K562 (cell line): ENCODE measurements around the gene SOX6. TPM values are rescaled to one million over a fixed set of nuclear protein-coding genes. Genes with fewer than 3 reads are reported as not detected.

Experiments used
- ATAC-seq: fragments of 200-7000 bp; cut with Tn5 transposase; 3 replicates; pipeline ENCODE4 v1.9.1; 2020; ENCODE audit warnings: moderate library complexity
- BruUV-seq: library from RNA; stranded (reverse); fragments of 400-500 nt; replicated peaks from 2 replicates; lab custom pipeline; 2021; lab: Mats Ljungman, UMichigan
- CTCF ChIA-PET: fragments of 300-600 bp; formaldehyde crosslinking; extraction: SDS; loops from one replicate; lab custom pipeline; 2021; ENCODE audit warnings: low intra/inter-chr PET ratio; lab: Yijun Ruan, JAX
- POLR2A ChIA-PET: fragments of 300-600, 350-650 bp; sonication (Branson Sonifier 250); formaldehyde crosslinking; extraction: SDS; loops from one replicate; lab custom pipeline; 2021; ENCODE audit warnings: antibody characterized with exemption, inconsistent platforms; lab: Yijun Ruan, JAX
- DNase-seq, 4 experiments: peaks; one replicate each; pipeline versions ENCODE4 v3.0.0 to v3.0.0-alpha.2; 2011 to 2018; ENCODE audit warnings: low spot score in 3 of 4, mixed read lengths in 3 of 4; ENCODE audit errors: extremely low read depth in 1 of 4
- FAIRE-seq: peaks from 2 replicates; lab custom pipeline; 2011; peaks lifted over from hg19 to GRCh38; lab: Jason Lieb, UNC
- H2AFZ ChIP-seq: 2 replicates; pipeline ENCODE4 v1.6.0; 2011; ENCODE audit warnings: low read depth, low read length, control low read depth, inconsistent platforms
- H3K27ac ChIP-seq: fragments of 200-600 bp; 3 replicates; pipeline ENCODE4 v1.8.0; 2011; ENCODE audit warnings: low read depth, mild to moderate bottlenecking, control low read depth, inconsistent platforms, low read length, moderate library complexity, mixed read lengths; ENCODE audit errors: extremely low read depth
- H3K27me3 ChIP-seq, 2 experiments: fragments of 300-600 bp in 1 of 2; 2 replicates in 1 of 2; 3 replicates in 1 of 2; pipeline versions ENCODE4 v1.6.0 to v1.8.0; 2011; ENCODE audit warnings: inconsistent platforms in 2 of 2, low read length in 2 of 2, mild to moderate bottlenecking in 1 of 2, mixed read lengths in 1 of 2, moderate library complexity in 1 of 2; ENCODE audit not compliant: control insufficient read depth in 2 of 2, insufficient read depth in 2 of 2
- H3K36me3 ChIP-seq: fragments of 300-600 bp; 3 replicates; pipeline ENCODE4 v1.8.0; 2011; ENCODE audit warnings: mild to moderate bottlenecking, low read length, inconsistent platforms; ENCODE audit not compliant: control insufficient read depth, insufficient read depth
- H3K4me1 ChIP-seq, 2 experiments: fragments of 200-600 bp in 1 of 2; replicated peaks in 1 of 2; 2 replicates in 1 of 2; 3 replicates in 1 of 2; pipeline versions ENCODE4 v1.5.1 to v1.8.0; 2011; ENCODE audit warnings: inconsistent platforms in 2 of 2, low read length in 2 of 2, mild to moderate bottlenecking in 1 of 2, mixed read lengths in 1 of 2, moderate library complexity in 1 of 2; ENCODE audit not compliant: control insufficient read depth in 2 of 2, insufficient read depth in 2 of 2
- H3K4me2 ChIP-seq: 2 replicates; pipeline ENCODE4 v1.6.1; 2011; ENCODE audit warnings: low read length, control low read depth, inconsistent platforms, mixed read lengths; ENCODE audit not compliant: insufficient read depth
- H3K4me3 ChIP-seq: fragments of 200-600 bp; sonication (generic), shearing (Covaris generic); 2 replicates; pipeline ENCODE4 v1.5.1; 2016; ENCODE audit warnings: control low read depth, inconsistent platforms
- H3K79me2 ChIP-seq: fragments of 200-600 bp; 3 replicates; pipeline ENCODE4 v1.8.0; 2011; ENCODE audit warnings: low read length, inconsistent platforms; ENCODE audit not compliant: control insufficient read depth, insufficient read depth
- H3K9ac ChIP-seq, 2 experiments: 2 replicates each; pipeline versions ENCODE4 v1.6.0 to v1.6.1; 2011; ENCODE audit warnings: low read depth in 2 of 2, low read length in 2 of 2, control low read depth in 1 of 2, inconsistent platforms in 1 of 2, mild to moderate bottlenecking in 1 of 2, mixed read lengths in 1 of 2; ENCODE audit not compliant: insufficient read depth in 1 of 2
- H3K9me1 ChIP-seq: one replicate; pipeline ENCODE4 v1.6.0; 2011; ENCODE audit warnings: inconsistent platforms, mild to moderate bottlenecking, low read length, moderate library complexity; ENCODE audit not compliant: control insufficient read depth, insufficient read depth
- H3K9me3 ChIP-seq: replicated peaks from 2 replicates; pipeline ENCODE4 v1.5.1; 2011; ENCODE audit warnings: low read depth, low read length, inconsistent platforms; ENCODE audit not compliant: control insufficient read depth, insufficient read depth
- H4K20me1 ChIP-seq: replicated peaks from 2 replicates; pipeline ENCODE4 v1.6.1; 2011; ENCODE audit warnings: low read length, inconsistent platforms, mixed read lengths; ENCODE audit not compliant: control insufficient read depth, insufficient read depth
- CHD2 ChIP-seq: IDR thresholded peaks from 2 replicates; pipeline ENCODE4 v1.6.1; 2011; ENCODE audit warnings: low read depth, low read length
- E2F5 ChIP-seq: sonication (generic); formaldehyde crosslinking; IDR thresholded peaks from 2 replicates; pipeline ENCODE4 v1.8.0; 2022; ENCODE audit warnings: mild to moderate bottlenecking, missing genetic modification reagents
- ETV6 ChIP-seq, 3 experiments: fragments of 150-350 bp in 1 of 3; sonication (generic) in 1 of 3; formaldehyde crosslinking in 1 of 3; IDR thresholded peaks; 2 replicates each; pipeline versions ENCODE4 v1.6.1 to v1.8.0; 2014 to 2022; ENCODE audit warnings: borderline replicate concordance in 2 of 3, low read depth in 2 of 3, antibody characterized with exemption in 1 of 3, low read length in 1 of 3, mild to moderate bottlenecking in 1 of 3, missing genetic modification reagents in 1 of 3
- HNRNPUL1 ChIP-seq: fragments of 200-400 bp; formaldehyde crosslinking; IDR thresholded peaks from 2 replicates; pipeline ENCODE4 v1.6.1; 2017; ENCODE audit warnings: low read length
- LEF1 ChIP-seq: fragments of 450-650 bp; IDR thresholded peaks from 2 replicates; pipeline ENCODE4 v1.6.1; 2016; ENCODE audit warnings: mild to moderate bottlenecking
- MEF2A ChIP-seq: IDR thresholded peaks from 2 replicates; pipeline ENCODE4 v1.6.1; 2011; ENCODE audit warnings: low read depth, mild to moderate bottlenecking, low read length, moderate library complexity; ENCODE audit not compliant: control insufficient read depth
- TRIM28 ChIP-seq: fragments of 450-650 bp; IDR thresholded peaks from 2 replicates; pipeline ENCODE4 v1.6.1; 2017
- ZNF140 ChIP-seq: fragments of 250-450 bp; sonication (Bioruptor Pico); IDR thresholded peaks from 2 replicates; pipeline ENCODE4 v1.8.0; 2021; ENCODE audit warnings: moderate library complexity, mild to moderate bottlenecking, inconsistent platforms
- ZNF217 ChIP-seq: sonication (generic); formaldehyde crosslinking; IDR thresholded peaks from 2 replicates; pipeline ENCODE4 v1.8.0; 2022; ENCODE audit warnings: mild to moderate bottlenecking, missing genetic modification reagents
- in situ Hi-C: fragments of 300-500 bp; cut with MboI; formaldehyde crosslinking; loops from 4 replicates; pipeline ENCODE4 v1.15.0; 2018; ENCODE audit warnings: inconsistent platforms, mixed read lengths
- intact Hi-C: fragments of 100-400 bp; cut with micrococcal nuclease; formaldehyde crosslinking; loops from 2 replicates; pipeline ENCODE4 v1.14.2; 2022
- polyA plus RNA-seq, 8 experiments: library from polyadenylated mRNA; depleted of rRNA in 4 of 8; stranded (reverse) in 5 of 8; unstranded in 3 of 8; fragments of >200 nt; fragmentation: Nextera tagmentation in 2 of 8; fragmentation: Illumina TruSeq in 1 of 8; extraction: Ambion mirVana in 2 of 8; extraction: Trizol in 1 of 8; gene quantifications; 2 replicates each; pipeline versions ENCODE4 v1.2.1 to v1.2.3, GENCODE V29; 2011 to 2014; ENCODE audit warnings: inconsistent platforms in 1 of 8, missing spikeins in 1 of 8
- total RNA-seq, 7 experiments: library from RNA; depleted of rRNA in 6 of 7; stranded (reverse); fragments of >200 nt in 6 of 7; fragmentation: Illumina TruSeq in 2 of 7; extraction: Trizol in 2 of 7; gene quantifications; 2 replicates each; pipeline versions ENCODE4 v1.2.1 to v1.2.3, GENCODE V29; 2011 to 2021; ENCODE audit warnings: low replicate concordance in 1 of 7

SOX6 gene
- total and polyA plus RNA-seq, 9 of the 15 experiments (the other 6 are each of a cell fraction or from before 2014, with no cell fraction given) = 0.89 to 8.7 (median 5.7) TPM

- Histone ChIP-seq H3K4me3 (no peak overlapping the region), H3K4me1 (0 out of 5 replicates have a peak, but pooled peaks cover 0 to 2% of the 10 kb centered on the region in 2 experiments), H3K27ac (no peak overlapping the region), H3K9me1 (no peaks in the 10 kb centered on the region), H3K9me3 (no peaks in the 10 kb centered on the region), H3K4me2 (no peak overlapping the region), H3K9ac (no peak overlapping the region), H2AFZ (no peak overlapping the region), H4K20me1 (no peaks in the 10 kb centered on the region), H3K36me3 (no peaks in the 10 kb centered on the region), H3K27me3 (no peaks in the 10 kb centered on the region), H3K79me2 (no peaks in the 10 kb centered on the region)
- TF ChIP-seq ETV6 (IDR thresholded peaks at IDR 0.05; ENCODE audit: borderline replicate concordance in 1 of 2, low read depth in 2 of 2, low read length in 1 of 2) (no peak), ETV6 (CRISPR knock-in tag; IDR thresholded peaks at IDR 0.05; ENCODE audit: borderline replicate concordance) (no peak), E2F5 (CRISPR knock-in tag) (no peak), HNRNPUL1 (no peak), ZNF140 (CRISPR knock-in tag) (no peak), CHD2 (no peak), MEF2A (no peak), TRIM28 (no peak), LEF1 (no peak), ZNF217 (no peak)
- DNase-seq (no peak), ATAC-seq (no peak), FAIRE-seq (no peak)
- no TSS peak for BruUV-seq
- intact Hi-C loops = no loop called here
- in situ Hi-C loops = no loop called here
- ChIA-PET CTCF (no interaction called here), POLR2A (no interaction called here)
Observed at GRCh38 chr11:16169541-16169940, 186.8 kb downstream of the SOX6 start.
